Neural progenitor cell (in vitro differentiated cells): ENCODE measurements around the gene PGLYRP3. TPM values are rescaled to one million over a fixed set of nuclear protein-coding genes. Genes with fewer than 3 reads are reported as not detected.

Experiments
- DNase-seq: peaks from one replicate; pipeline ENCODE4 v3.0.0-alpha.2; 2016; ENCODE audit warnings: low spot score
- H2AFZ ChIP-seq: fragments of 200-600 bp; sonication (generic); replicated peaks from 2 replicates; pipeline ENCODE4 v1.6.1; 2016; ENCODE audit warnings: antibody characterized with exemption
- H3F3A ChIP-seq: fragments of 200-600 bp; sonication (generic); 2 replicates; pipeline ENCODE4 v1.6.1; 2016; ENCODE audit warnings: antibody characterized with exemption, low read depth
- H3K27ac ChIP-seq: fragments of 200-600 bp; sonication (generic); 2 replicates; pipeline ENCODE4 v1.5.1; 2016; ENCODE audit warnings: mild to moderate bottlenecking
- H3K27me3 ChIP-seq: fragments of 200-600 bp; sonication (generic); 2 replicates; pipeline ENCODE4 v1.6.1; 2016; ENCODE audit warnings: mild to moderate bottlenecking, moderate library complexity
- H3K36me3 ChIP-seq: fragments of 200-600 bp; sonication (generic); 2 replicates; pipeline ENCODE4 v1.5.1; 2016
- H3K4me1 ChIP-seq: fragments of 200-600 bp; sonication (generic); 2 replicates; pipeline ENCODE4 v1.6.1; 2016; ENCODE audit warnings: mixed run types
- H3K4me2 ChIP-seq: fragments of 200-600 bp; sonication (generic); 2 replicates; pipeline ENCODE4 v1.6.1; 2016
- H3K4me3 ChIP-seq: fragments of 200-600 bp; sonication (generic); 2 replicates; pipeline ENCODE4 v1.5.1; 2016
- H3K79me2 ChIP-seq: fragments of 200-600 bp; sonication (generic); 2 replicates; pipeline ENCODE4 v1.6.1; 2016; ENCODE audit warnings: low read depth
- H3K9ac ChIP-seq: fragments of 200-600 bp; sonication (generic); 2 replicates; pipeline ENCODE4 v1.6.1; 2016
- H3K9me3 ChIP-seq: fragments of 200-600 bp; sonication (generic); 2 replicates; pipeline ENCODE4 v1.5.1; 2016; ENCODE audit warnings: low read depth
- H4K20me1 ChIP-seq: fragments of 200-600 bp; sonication (generic); 2 replicates; pipeline ENCODE4 v1.6.1; 2016; ENCODE audit warnings: low read depth
- H3K27ac Mint-ChIP-seq: 3 replicates; pipeline ENCODE4 v1.8.0; 2021; ENCODE audit warnings: mixed read lengths
- H3K27me3 Mint-ChIP-seq: 2 replicates; pipeline ENCODE4 v1.8.0; 2022; ENCODE audit warnings: low read depth, mild to moderate bottlenecking, inconsistent platforms, moderate library complexity, mixed read lengths; ENCODE audit not compliant: insufficient read depth
- H3K36me3 Mint-ChIP-seq: 3 replicates; pipeline ENCODE4 v1.8.0; 2021; ENCODE audit warnings: mixed read lengths
- H3K4me1 Mint-ChIP-seq: 3 replicates; pipeline ENCODE4 v1.8.0; 2021; ENCODE audit warnings: mixed read lengths
- H3K4me3 Mint-ChIP-seq: 3 replicates; pipeline ENCODE4 v1.8.0; 2021; ENCODE audit warnings: mild to moderate bottlenecking, moderate library complexity, mixed read lengths
- H3K9me3 Mint-ChIP-seq: 3 replicates; pipeline ENCODE4 v1.8.0; 2020; ENCODE audit warnings: mixed read lengths
- CTCF ChIP-seq: fragments of 200-600 bp; sonication (generic); IDR thresholded peaks from 2 replicates; pipeline ENCODE4 v1.5.1; 2017; ENCODE audit warnings: antibody characterized with exemption, mild to moderate bottlenecking
- EZH2 ChIP-seq: fragments of 200-600 bp; sonication (generic); IDR thresholded peaks from 2 replicates; pipeline ENCODE4 v1.6.1; 2017; ENCODE audit warnings: antibody characterized with exemption, mild to moderate bottlenecking, moderate library complexity
- EZH2phosphoT487 ChIP-seq: fragments of 200-600 bp; sonication (generic); IDR thresholded peaks from 2 replicates; pipeline ENCODE4 v1.6.1; 2017; ENCODE audit warnings: antibody characterized with exemption
- total RNA-seq: library from RNA; depleted of rRNA; stranded (reverse); fragments of >200 nt; gene quantifications from 2 replicates; pipeline ENCODE4 v1.2.3, GENCODE V29; 2015; ENCODE audit warnings: low replicate concordance

PGLYRP3 gene
- total RNA-seq, 1 donor from 2014 or later = not detected

DNA sequence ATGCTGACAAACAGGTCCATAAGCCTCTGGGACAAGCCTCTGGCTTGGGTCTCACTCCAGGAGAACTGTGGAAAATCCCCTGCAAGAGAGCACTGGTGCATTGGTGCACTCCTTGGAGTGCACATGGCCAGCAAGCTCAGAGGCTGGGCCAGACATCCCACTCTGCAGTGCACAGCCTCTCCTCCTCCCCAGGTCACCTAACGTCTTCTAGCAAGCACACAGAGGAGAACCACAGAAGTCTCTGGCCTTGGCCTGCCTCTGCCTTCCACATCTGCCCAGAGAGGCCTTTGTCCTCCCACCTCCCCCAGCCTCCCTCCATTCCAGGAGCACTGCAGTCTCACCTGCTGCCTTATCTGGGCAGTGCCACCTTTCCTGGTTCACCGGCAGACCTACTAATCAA lies 4.2 kb downstream of the PGLYRP3 start:
- Histone ChIP-seq H2AFZ (no peak overlapping the region), H3K4me3 (no peak overlapping the region), H3K79me2 (no peaks in the 10 kb centered on the region), H3K27me3 (no peaks in the 10 kb centered on the region), H3K4me2 (no peak overlapping the region), H3K27ac (no peak overlapping the region), H3F3A (no peaks in the 10 kb centered on the region), H3K4me1 (no peaks in the 10 kb centered on the region), H4K20me1 (no peaks in the 10 kb centered on the region), H3K9ac (no peak overlapping the region), H3K36me3 (no peaks in the 10 kb centered on the region), H3K9me3 (peaks cover under 1% of the 10 kb centered on the region)
- no peaks in the 10 kb centered on the region for H3K9me3 Mint-ChIP-seq
- H3K4me3 Mint-ChIP-seq = no peak overlapping the region
- H3K27me3 Mint-ChIP-seq = no peaks in the 10 kb centered on the region
- no peak for DNase-seq
- no peak for TF ChIP-seq CTCF
- TF ChIP-seq EZH2phosphoT487 = no peak
- no peak for TF ChIP-seq EZH2
- H3K27ac Mint-ChIP-seq = no peak overlapping the region
- H3K4me1 Mint-ChIP-seq = no peaks in the 10 kb centered on the region
- H3K36me3 Mint-ChIP-seq = no peaks in the 10 kb centered on the region

DNA sequence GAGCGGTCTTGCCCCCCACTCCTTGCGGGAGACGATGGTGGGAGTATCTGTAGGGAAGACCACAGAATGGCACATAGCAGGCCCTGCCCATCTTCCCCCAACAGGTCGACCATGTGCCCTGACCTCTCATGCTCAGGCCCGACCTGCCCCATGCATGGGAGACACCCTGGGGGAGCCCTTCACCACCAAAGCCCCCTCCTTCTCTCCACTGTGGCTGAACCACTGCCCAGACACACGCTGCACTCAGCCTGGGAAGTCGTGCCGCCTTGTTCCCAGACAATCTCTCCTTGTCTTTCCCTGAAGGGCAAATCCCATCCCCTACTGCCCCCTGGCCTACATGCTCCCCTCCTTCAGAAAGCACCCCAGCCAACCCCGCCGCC lies 5.5 kb downstream of the PGLYRP3 start:
- no peak overlapping the region for H3K27ac Mint-ChIP-seq
- H3K36me3 Mint-ChIP-seq = no peaks in the 10 kb centered on the region
- Histone ChIP-seq H3K27me3 (no peaks in the 10 kb centered on the region), H3K9me3 (no peaks in the 10 kb centered on the region), H3F3A (no peaks in the 10 kb centered on the region), H3K27ac (no peak overlapping the region), H3K4me1 (no peaks in the 10 kb centered on the region), H3K4me2 (no peak overlapping the region), H3K4me3 (no peak overlapping the region), H3K9ac (no peak overlapping the region), H2AFZ (no peak overlapping the region), H3K79me2 (no peaks in the 10 kb centered on the region), H4K20me1 (no peaks in the 10 kb centered on the region), H3K36me3 (no peaks in the 10 kb centered on the region)
- no peaks in the 10 kb centered on the region for H3K9me3 Mint-ChIP-seq
- TF ChIP-seq EZH2phosphoT487 = no peak
- no peak for TF ChIP-seq CTCF
- H3K4me3 Mint-ChIP-seq = no peak overlapping the region
- H3K27me3 Mint-ChIP-seq = no peaks in the 10 kb centered on the region
- no peaks in the 10 kb centered on the region for H3K4me1 Mint-ChIP-seq
- DNase-seq = no peak

DNA sequence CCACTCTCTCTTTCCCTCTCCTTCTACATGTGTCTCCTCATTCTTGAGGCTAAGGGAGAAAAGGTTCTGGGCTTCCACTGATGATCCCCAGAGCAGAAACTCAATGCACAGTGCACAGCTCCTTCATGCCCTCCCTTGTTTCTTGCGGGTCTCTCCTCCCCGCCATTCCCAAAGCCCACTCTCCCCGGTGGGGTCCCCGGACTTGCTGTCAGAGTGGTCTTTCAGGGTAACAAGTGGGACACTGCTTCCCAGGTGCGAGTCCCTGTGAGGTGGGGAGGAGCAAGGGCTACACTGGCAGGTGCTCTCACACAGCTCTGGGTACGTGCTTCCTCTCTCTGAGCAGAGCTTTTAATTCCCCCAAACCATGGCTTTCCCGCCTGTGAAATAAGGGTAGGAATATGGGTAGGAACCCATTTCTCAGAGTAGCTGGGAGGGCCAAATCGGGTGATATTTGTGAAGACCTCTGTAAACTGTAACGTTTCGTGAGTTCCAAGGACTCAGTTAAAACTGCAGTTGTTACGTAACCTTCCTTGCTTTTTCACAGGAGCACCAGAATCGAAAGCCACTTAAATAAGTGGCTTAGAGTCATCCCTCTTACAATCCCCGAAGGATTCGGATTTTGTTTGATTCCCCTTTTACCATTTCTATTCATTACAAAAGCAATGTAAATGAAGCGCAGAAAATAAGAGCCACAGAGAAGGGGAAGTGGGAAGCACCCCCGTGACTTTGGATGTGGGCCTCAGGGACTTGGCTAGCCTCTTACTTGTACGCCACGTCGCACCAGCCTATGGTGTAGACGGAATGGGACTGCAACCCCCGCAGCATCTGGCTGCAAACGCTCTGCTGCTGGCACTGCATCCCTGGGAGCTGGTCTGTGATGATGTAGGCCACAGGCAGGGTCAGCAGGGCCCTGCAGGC lies 6.2 kb downstream of the PGLYRP3 start:
- H4K20me1 ChIP-seq = no peaks in the 10 kb centered on the region
- no peak overlapping the region for H3K27ac ChIP-seq
- H3K36me3 ChIP-seq = no peaks in the 10 kb centered on the region
- no peaks in the 10 kb centered on the region for H3K4me1 ChIP-seq
- no peaks in the 10 kb centered on the region for H3K9me3 ChIP-seq
- TF ChIP-seq CTCF (no peak), EZH2phosphoT487 (no peak), EZH2 (no peak)
- no peaks in the 10 kb centered on the region for H3K9me3 Mint-ChIP-seq
- no peaks in the 10 kb centered on the region for H3K4me1 Mint-ChIP-seq
- no peaks in the 10 kb centered on the region for H3K27me3 ChIP-seq
- no peaks in the 10 kb centered on the region for H3K36me3 Mint-ChIP-seq
- no peak for DNase-seq
- no peaks in the 10 kb centered on the region for H3K79me2 ChIP-seq
- H3K4me3 Mint-ChIP-seq = no peak overlapping the region
- H3K27me3 Mint-ChIP-seq = no peaks in the 10 kb centered on the region
- no peak overlapping the region for H3K4me3 ChIP-seq
- H3K4me2 ChIP-seq = no peak overlapping the region
- no peak overlapping the region for H3K27ac Mint-ChIP-seq
- H3K9ac ChIP-seq = no peak overlapping the region
- H3F3A ChIP-seq = no peaks in the 10 kb centered on the region
- no peak overlapping the region for H2AFZ ChIP-seq
